ENCODE measurements around the gene OXCT1. TPM values are rescaled to one million over a fixed set of nuclear protein-coding genes. Genes with fewer than 3 reads are reported as not detected.

Gene OXCT1
- total and polyA plus RNA-seq, 2 donors (not counting 3 experiments of a cell fraction or from before 2014, with no cell fraction given): 12.8 to 37.4 TPM

DNA sequence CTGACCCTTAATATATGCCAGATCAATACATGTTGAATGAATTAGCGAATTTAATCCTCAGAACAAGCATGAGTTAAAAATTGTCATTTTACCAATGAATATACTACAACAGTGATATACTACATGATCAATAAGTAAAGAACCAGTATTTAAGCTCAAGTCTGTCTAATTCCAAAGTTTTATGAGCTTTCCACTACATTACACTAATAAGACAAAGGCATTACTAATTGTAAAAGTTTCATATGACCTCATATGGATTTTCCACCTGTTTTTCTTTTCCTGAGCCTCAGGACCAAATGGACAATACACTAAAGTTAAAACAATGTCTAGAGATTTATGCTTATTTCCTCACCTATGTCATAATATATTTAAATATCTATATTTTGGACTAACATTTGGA, 80.8 kb downstream of the OXCT1 start:
- dilution Hi-C loops (cut with MboI; ENCODE audit: extremely low pct_ligation_motif_present, low sequenced_read_pairs) (no loop called here), intact Hi-C loops (cut with micrococcal nuclease) (loop anchor here (1.0 to 5.0 kb wide), 4 partner anchors 47 to 138 kb away; partner anchors contain the start of genes FBXO4 and RIMOC1)
- BruUV-seq (replicated peaks): no TSS peak
- DNase-seq (ENCODE audit: low read depth, low spot score) (peak; percentile 59), FAIRE-seq (no peak)
- Histone ChIP-seq H2AFZ (ENCODE audit: low read depth, low read length) (no peak overlapping the region), H3K27ac (ENCODE audit: insufficient read depth, low read depth, low read length) (peak overlapping the region; percentile 81), H3K36me3 (ENCODE audit: control insufficient read depth in 2 of 2, extremely low read depth in 1 of 2, insufficient read depth in 2 of 2, low read length in 2 of 2) (no peaks in the 10 kb centered on the region), H3K9ac (replicated peaks; ENCODE audit: extremely low read depth, insufficient read depth, low read length) (peak overlapping the region; percentile 67), H3K4me3 (replicated peaks in 1 of 3; ENCODE audit: insufficient read depth in 1 of 3, low read depth in 1 of 3, low read length in 3 of 3) (no peak overlapping the region), H4K20me1 (replicated peaks; ENCODE audit: control insufficient read depth, extremely low read depth, insufficient read depth, low read length) (no peaks in the 10 kb centered on the region), H3K79me2 (ENCODE audit: control insufficient read depth, insufficient read depth, low read length) (no peaks in the 10 kb centered on the region), H3K4me2 (ENCODE audit: insufficient read depth, low read length) (peak overlapping the region; percentile 62), H3K9me1 (replicated peaks; ENCODE audit: control insufficient read depth, extremely low read depth, insufficient read depth, low read length) (no peaks in the 10 kb centered on the region), H3K4me1 (ENCODE audit: control insufficient read depth, extremely low read depth, insufficient read depth, low read length) (peaks cover 51% of the 10 kb centered on the region), H3K9me3 (replicated peaks; ENCODE audit: control insufficient read depth, insufficient read depth, low read length) (no peaks in the 10 kb centered on the region), H3K27me3 (ENCODE audit: control insufficient read depth in 2 of 2, insufficient read depth in 2 of 2, low read length in 2 of 2) (no peaks in the 10 kb centered on the region)
- CTCF ChIA-PET: interaction anchor here (1.0 to 1.4 kb wide), 6 partner anchors 10 to 93 kb away, joined by 3 to 4 read pairs (median 3); no protein-coding TSS in a partner anchor
- TF ChIP-seq MYC (IDR thresholded peaks at IDR 0.05; ENCODE audit: low read depth, low read length) (no peak), POLR2AphosphoS5 (IDR thresholded peaks at IDR 0.05; ENCODE audit: insufficient read depth, low read depth, low read length) (no peak), JUN (IDR thresholded peaks at IDR 0.05; ENCODE audit: borderline replicate concordance, insufficient read depth, insufficient read length, low read depth) (no peak), POLR2A (IDR thresholded peaks at IDR 0.05; ENCODE audit: low read depth, low read length) (no peak), CTCF (IDR thresholded peaks at IDR 0.05; ENCODE audit: extremely low read depth in 1 of 2, insufficient read depth in 1 of 2, low read depth in 1 of 2, low read length in 2 of 2) (no peak), FOS (IDR thresholded peaks at IDR 0.05; ENCODE audit: borderline replicate concordance, insufficient read depth, low read length) (no peak), GATA2 (IDR thresholded peaks at IDR 0.05; ENCODE audit: insufficient read depth, insufficient read length, low read depth, low read length) (no peak)
- TF ChIP-seq, protein P1, sequence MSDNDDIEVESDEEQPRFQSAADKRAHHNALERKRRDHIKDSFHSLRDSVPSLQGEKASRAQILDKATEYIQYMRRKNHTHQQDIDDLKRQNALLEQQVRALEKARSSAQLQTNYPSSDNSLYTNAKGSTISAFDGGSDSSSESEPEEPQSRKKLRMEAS (IDR thresholded peaks at IDR 0.05; ENCODE audit: insufficient read depth, insufficient read length): no peak
- POLR2A ChIA-PET: no interaction called here
